GM19193 (cell line): Measurements from ENCODE around the gene TUBB1.

Experiments used
- POLR2A ChIP-seq: IDR thresholded peaks from 4 replicates; pipeline ENCODE4 v1.6.1; 2011; ENCODE audit not compliant: insufficient read depth, insufficient read length; ENCODE audit errors: extremely low read depth

TUBB1 gene

GRCh38 chr20:59008715-59009336, 10.4 kb upstream of the TUBB1 start:
- TF ChIP-seq POLR2A, result no peak

- TF ChIP-seq POLR2A, result no peak
These were observed 8.8 kb upstream of the TUBB1 start for GRCh38 chr20:59010321-59010994.

DNA sequence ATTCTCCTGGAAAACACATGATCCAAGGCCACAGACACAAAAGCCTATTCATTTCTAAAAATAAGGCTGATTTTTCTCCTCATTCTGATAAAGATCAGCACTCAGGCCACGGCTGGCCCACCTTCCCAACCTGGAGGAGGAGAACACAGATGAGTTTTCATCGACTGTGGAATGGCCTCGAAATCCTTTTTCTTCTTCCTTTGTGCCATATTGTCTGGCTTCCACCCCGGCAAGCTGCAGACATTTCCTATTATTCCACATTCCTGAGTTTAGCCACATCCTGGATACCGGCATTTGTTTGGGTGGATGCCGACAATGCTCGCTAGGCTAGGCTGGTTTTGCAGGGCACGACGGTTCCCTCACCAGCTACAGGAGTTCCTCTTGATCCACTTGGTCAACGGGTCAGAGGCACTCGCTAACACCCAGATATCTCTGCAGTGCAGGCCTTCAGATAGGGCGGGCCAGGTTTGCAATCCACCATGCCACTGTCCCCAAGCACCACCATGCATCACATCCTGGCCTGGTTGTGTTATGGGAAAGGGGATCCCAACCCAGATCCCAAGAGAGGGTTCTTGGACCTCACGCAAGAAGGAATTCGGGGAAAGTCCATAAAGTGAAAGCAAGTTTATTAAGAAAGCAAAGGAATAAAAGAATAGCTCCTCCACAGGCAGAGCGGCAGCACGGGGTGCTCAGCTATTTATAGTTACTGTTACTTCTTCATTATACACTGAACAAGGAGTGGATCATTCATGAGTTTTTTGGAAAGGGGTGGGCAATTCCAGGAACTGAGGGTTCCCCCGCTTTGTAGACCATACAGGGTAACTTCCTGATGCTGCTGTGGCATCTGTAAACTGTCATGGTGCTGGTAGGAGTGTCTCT, 8.0 kb upstream of the TUBB1 start:
- no peak for TF ChIP-seq POLR2A

DNA sequence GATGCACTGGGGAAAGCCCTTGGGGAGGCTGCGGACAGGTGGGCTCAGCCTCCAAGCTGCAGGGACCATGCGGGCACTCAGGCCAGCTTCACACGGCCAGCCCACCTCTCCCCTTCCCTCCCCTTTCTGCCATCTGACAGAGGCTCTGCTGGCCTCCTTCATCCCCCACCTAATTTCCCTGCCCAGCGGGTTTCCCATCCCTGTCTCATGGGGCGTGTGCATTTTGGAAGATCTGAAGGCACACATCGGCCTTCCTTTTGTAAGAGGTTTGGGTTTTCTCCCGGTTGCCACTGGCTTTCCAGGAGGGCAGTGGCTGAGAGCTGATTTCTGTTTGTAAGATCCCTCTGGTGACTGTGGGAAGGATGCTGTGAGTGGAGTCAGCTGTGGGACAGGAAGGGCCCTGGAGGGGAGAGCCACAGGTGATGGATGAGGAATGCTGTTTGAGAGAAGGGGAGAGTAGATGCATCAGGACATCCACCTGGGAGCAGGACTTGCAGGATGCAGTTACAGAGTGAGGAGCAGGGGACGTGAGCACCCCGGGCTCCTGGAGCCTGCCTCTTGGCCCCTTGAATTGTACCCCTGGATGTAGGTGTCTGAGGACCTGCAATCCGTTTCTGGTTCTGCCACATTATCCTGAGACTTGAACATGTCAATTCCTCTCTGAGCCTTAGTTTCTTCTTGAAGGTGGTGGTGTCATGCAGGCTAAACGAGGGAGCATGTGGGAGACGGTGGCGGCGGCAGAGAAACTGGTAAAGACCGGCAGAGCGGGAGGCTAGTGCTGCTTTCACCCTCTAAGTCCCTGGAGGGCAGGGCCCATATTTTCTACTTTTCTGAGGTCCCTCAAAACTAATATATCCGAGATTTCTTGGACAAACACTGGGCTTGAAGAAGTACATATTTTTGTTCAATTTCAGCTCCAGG, 5.9 kb upstream of the TUBB1 start:
- no peak for TF ChIP-seq POLR2A

GRCh38 chr20:59013959-59014608, 5.1 kb upstream of the TUBB1 start:
- no peak for TF ChIP-seq POLR2A

- TF ChIP-seq POLR2A, result no peak
These were observed 4.4 kb upstream of the TUBB1 start for GRCh38 chr20:59014680-59015389.

GRCh38 chr20:59015411-59015810, 3.8 kb upstream of the TUBB1 start:
- TF ChIP-seq POLR2A, result no peak

GRCh38 chr20:59015812-59016711, 3.2 kb upstream of the TUBB1 start:
- no peak for TF ChIP-seq POLR2A

GRCh38 chr20:59016795-59017492, 2.3 kb upstream of the TUBB1 start:
- TF ChIP-seq POLR2A, result no peak

DNA sequence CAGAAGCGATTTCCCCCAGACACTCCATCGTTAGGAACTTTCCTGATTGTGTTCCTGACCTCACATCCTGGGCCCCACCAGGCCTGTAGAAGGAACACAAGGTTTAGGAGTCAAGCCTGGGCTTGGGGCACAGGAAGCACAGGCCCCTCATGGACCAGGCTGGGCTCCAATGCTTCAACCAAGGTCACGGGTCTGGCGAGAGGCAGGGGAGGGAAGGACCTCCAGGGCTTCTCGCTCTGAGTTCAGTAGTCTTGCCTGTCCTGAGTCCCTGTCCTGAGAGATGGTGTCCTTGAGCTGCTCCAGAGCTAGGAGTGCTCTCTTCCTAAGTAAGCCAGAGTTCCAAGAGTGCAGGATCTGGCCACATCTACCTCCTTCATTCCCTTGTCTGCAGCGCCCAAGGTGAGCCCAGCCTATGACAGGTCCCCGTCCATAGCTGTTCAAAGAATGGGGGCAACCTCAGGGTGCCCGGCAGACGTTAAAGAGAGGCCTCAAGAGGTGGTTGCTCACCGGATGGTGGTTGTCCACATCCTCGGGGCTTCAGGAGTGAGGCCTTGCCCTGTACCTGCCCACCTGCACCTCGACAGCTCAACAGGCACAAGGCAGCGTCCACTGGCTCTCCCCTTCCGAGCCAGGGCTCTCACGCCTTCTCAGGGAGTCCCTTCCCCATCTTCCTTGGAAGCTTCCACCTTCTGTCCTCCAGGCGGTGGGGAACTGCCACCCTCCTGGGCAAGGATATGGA, 1.6 kb upstream of the TUBB1 start:
- no peak for TF ChIP-seq POLR2A

DNA sequence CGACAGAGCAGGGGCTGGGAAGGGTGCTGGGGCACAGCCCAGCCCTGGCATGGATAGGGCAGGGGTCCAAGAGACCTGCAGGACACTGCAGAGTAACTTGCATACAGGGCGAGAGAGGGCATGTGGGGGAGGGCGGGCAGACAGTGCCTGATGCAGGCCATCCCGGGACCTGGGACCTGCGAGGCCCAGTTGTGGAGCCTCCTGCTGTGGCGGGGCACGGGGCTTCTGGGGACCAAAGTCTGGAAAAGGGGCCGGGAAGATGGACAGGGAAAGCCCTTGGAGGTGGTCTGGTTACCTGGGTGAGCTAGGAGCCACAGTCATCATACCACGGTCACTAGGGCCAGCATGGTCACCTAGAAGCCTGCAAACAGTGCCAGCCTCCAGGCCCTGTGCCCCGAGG, 412 bp upstream of the TUBB1 start:
- TF ChIP-seq POLR2A, result no peak
